Astrocyte (in vitro differentiated cells and primary cell): Measurements from ENCODE around the gene EXOC4. TPM values are rescaled to one million over a fixed set of nuclear protein-coding genes. Genes with fewer than 3 reads are reported as not detected.

ENCODE experiments used
- DNase-seq: peaks from one replicate; pipeline ENCODE4 v3.0.0-alpha.2; 2010; ENCODE audit warnings: low read depth
- FAIRE-seq: peaks from 2 replicates; lab custom pipeline; 2011; peaks lifted over from hg19 to GRCh38; lab: Jason Lieb, UNC
- H2AFZ ChIP-seq: 2 replicates; pipeline ENCODE4 v1.6.0; 2012; ENCODE audit warnings: low read depth, low read length, inconsistent platforms
- H3K27ac ChIP-seq: 2 replicates; pipeline ENCODE4 v1.5.1; 2011; ENCODE audit warnings: low read depth, low read length, inconsistent platforms
- H3K27me3 ChIP-seq: 2 replicates; pipeline ENCODE4 v1.6.0; 2011; ENCODE audit warnings: low read length, inconsistent platforms; ENCODE audit not compliant: insufficient read depth
- H3K36me3 ChIP-seq: 2 replicates; pipeline ENCODE4 v1.5.1; 2011; ENCODE audit warnings: low read length, inconsistent platforms; ENCODE audit not compliant: insufficient read depth
- H3K4me1 ChIP-seq: 2 replicates; pipeline ENCODE4 v1.5.1; 2011; ENCODE audit warnings: low read length, inconsistent platforms; ENCODE audit not compliant: insufficient read depth
- H3K4me2 ChIP-seq: 2 replicates; pipeline ENCODE4 v1.6.0; 2012; ENCODE audit warnings: low read length, inconsistent platforms
- H3K4me3 ChIP-seq: 2 replicates; pipeline ENCODE4 v1.5.1; 2011; ENCODE audit warnings: low read depth, mild to moderate bottlenecking, low read length, inconsistent platforms; ENCODE audit not compliant: insufficient read depth
- H3K79me2 ChIP-seq: 2 replicates; pipeline ENCODE4 v1.6.0; 2012; ENCODE audit warnings: mild to moderate bottlenecking, low read length, inconsistent platforms; ENCODE audit not compliant: insufficient read depth
- H3K9ac ChIP-seq: 2 replicates; pipeline ENCODE4 v1.6.0; 2012; ENCODE audit warnings: mild to moderate bottlenecking, low read length, inconsistent platforms
- H3K9me3 ChIP-seq: 2 replicates; pipeline ENCODE4 v1.5.1; 2012; ENCODE audit warnings: low read depth, mild to moderate bottlenecking, low read length, inconsistent platforms; ENCODE audit not compliant: insufficient read depth
- H4K20me1 ChIP-seq: 2 replicates; pipeline ENCODE4 v1.6.0; 2012; ENCODE audit warnings: low read length, inconsistent platforms; ENCODE audit not compliant: insufficient read depth
- H3K27ac Mint-ChIP-seq: one replicate; pipeline ENCODE4 v1.8.0; 2021; ENCODE audit warnings: mild to moderate bottlenecking, mixed read lengths; ENCODE audit not compliant: unreplicated experiment
- H3K27me3 Mint-ChIP-seq: one replicate; pipeline ENCODE4 v1.8.0; 2021; ENCODE audit warnings: low read depth, mixed read lengths; ENCODE audit not compliant: unreplicated experiment
- H3K36me3 Mint-ChIP-seq: one replicate; pipeline ENCODE4 v1.8.0; 2021; ENCODE audit warnings: low read depth, mixed read lengths; ENCODE audit not compliant: unreplicated experiment
- H3K4me1 Mint-ChIP-seq: one replicate; pipeline ENCODE4 v1.8.0; 2021; ENCODE audit warnings: low read depth, mixed read lengths; ENCODE audit not compliant: unreplicated experiment
- H3K4me3 Mint-ChIP-seq: one replicate; pipeline ENCODE4 v1.8.0; 2021; ENCODE audit warnings: mild to moderate bottlenecking, moderate library complexity, mixed read lengths; ENCODE audit not compliant: unreplicated experiment
- H3K9me3 Mint-ChIP-seq: one replicate; pipeline ENCODE4 v1.8.0; 2021; ENCODE audit warnings: mild to moderate bottlenecking, mixed read lengths; ENCODE audit not compliant: unreplicated experiment
- EZH2 ChIP-seq: IDR thresholded peaks from 2 replicates; pipeline ENCODE4 v1.6.1; 2012; ENCODE audit warnings: mild to moderate bottlenecking, low read length, inconsistent platforms; ENCODE audit not compliant: insufficient read depth
- total RNA-seq: library from RNA; stranded (reverse); gene quantifications from 2 replicates; pipeline ENCODE4 v1.2.1, GENCODE V29; 2021
- TF ChIP-seq, protein P1 (sequence below): IDR thresholded peaks from 2 replicates; pipeline ENCODE4 v1.5.1; 2011; ENCODE audit warnings: low read depth, mild to moderate bottlenecking, inconsistent platforms, low read length, moderate library complexity; ENCODE audit not compliant: insufficient read depth

Gene EXOC4
- total RNA-seq, 1 donor from 2014 or later, result 57.5 TPM

DNA sequence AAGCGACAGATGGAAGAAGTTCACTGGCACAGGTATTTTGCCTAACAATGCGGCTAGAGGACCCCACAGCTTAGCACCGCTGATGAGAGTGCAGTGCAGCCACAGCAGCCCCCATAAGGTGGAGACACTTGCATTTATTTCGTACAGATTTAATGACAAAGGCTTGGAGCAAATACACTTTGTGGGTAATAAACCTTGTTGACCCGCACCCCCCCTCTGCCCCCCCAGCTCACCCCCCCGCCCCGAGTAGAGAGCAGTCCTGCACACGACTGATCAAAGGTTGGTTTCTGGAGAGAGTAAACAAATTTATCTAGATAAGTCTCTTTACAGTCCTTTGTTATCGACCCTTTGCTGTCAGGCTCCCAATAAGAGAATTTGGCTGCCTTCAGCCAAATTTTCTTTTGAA, 777.6 kb downstream of the EXOC4 start:
- Histone ChIP-seq H3K27ac (no peak overlapping the region), H3K4me2 (no peak overlapping the region), H3K9ac (no peak overlapping the region), H4K20me1 (no peaks in the 10 kb centered on the region), H3K4me1 (no peaks in the 10 kb centered on the region), H3K79me2 (no peaks in the 10 kb centered on the region), H3K9me3 (no peaks in the 10 kb centered on the region), H2AFZ (no peak overlapping the region), H3K27me3 (no peaks in the 10 kb centered on the region), H3K36me3 (no peaks in the 10 kb centered on the region), H3K4me3 (no peak overlapping the region)
- H3K27ac Mint-ChIP-seq, result no peak overlapping the region
- H3K36me3 Mint-ChIP-seq, result peaks cover 15% of the 10 kb centered on the region
- DNase-seq (no peak), FAIRE-seq (no peak)
- H3K27me3 Mint-ChIP-seq, result no peaks in the 10 kb centered on the region
- TF ChIP-seq EZH2, result no peak
- TF ChIP-seq, protein P1, sequence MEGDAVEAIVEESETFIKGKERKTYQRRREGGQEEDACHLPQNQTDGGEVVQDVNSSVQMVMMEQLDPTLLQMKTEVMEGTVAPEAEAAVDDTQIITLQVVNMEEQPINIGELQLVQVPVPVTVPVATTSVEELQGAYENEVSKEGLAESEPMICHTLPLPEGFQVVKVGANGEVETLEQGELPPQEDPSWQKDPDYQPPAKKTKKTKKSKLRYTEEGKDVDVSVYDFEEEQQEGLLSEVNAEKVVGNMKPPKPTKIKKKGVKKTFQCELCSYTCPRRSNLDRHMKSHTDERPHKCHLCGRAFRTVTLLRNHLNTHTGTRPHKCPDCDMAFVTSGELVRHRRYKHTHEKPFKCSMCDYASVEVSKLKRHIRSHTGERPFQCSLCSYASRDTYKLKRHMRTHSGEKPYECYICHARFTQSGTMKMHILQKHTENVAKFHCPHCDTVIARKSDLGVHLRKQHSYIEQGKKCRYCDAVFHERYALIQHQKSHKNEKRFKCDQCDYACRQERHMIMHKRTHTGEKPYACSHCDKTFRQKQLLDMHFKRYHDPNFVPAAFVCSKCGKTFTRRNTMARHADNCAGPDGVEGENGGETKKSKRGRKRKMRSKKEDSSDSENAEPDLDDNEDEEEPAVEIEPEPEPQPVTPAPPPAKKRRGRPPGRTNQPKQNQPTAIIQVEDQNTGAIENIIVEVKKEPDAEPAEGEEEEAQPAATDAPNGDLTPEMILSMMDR, result no peak
- no peaks in the 10 kb centered on the region for H3K9me3 Mint-ChIP-seq
- peaks cover 5% of the 10 kb centered on the region for H3K4me1 Mint-ChIP-seq
- no peak overlapping the region for H3K4me3 Mint-ChIP-seq

DNA sequence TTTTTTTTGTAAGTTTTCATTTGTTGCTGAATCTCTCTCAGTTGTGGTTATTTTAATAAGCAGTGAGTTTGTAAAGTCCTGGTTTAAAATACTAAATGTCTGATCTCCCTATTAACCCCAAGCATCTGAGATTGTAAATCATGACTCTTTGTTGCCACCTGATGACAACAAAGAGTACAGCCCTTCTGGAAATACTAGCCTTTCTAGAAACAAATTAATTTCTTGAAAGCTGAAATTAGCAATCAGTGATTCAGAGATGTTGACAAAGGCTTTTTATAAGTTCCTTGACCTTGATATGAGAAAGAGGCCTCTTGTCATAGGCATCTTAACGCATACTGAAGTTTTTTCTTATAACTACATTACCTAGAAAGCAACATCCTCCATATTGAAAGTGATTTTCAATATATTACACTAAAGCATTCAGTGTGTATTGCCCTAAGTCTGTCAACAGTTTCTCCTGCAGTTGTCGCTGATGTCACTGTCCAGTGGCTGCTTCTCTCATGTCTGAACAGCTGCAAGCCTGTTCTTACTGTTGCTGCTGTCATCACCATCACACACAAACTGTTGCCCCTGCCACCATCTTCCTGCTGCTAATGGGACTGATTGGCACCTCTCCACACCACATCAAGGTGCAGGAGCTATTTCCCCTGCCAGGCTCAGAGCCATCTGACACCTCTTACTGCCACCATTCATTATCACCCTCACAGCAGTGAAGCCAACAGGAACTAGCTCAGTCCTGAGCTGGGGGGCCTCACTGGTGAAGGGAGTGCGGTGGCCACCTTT, 779.1 kb downstream of the EXOC4 start:
- FAIRE-seq, result no peak
- H3K27ac Mint-ChIP-seq, result no peak overlapping the region
- H2AFZ ChIP-seq, result no peak overlapping the region
- no peaks in the 10 kb centered on the region for H3K27me3 ChIP-seq
- H3K9ac ChIP-seq, result no peak overlapping the region
- no peaks in the 10 kb centered on the region for H4K20me1 ChIP-seq
- H3K79me2 ChIP-seq, result no peaks in the 10 kb centered on the region
- H3K4me3 ChIP-seq, result no peak overlapping the region
- TF ChIP-seq, protein P1, result peak; percentile 4
- TF ChIP-seq EZH2, result no peak
- H3K36me3 Mint-ChIP-seq, result peaks cover 17% of the 10 kb centered on the region
- H3K27me3 Mint-ChIP-seq, result no peaks in the 10 kb centered on the region
- H3K4me1 ChIP-seq, result no peaks in the 10 kb centered on the region
- H3K9me3 Mint-ChIP-seq, result no peaks in the 10 kb centered on the region
- H3K9me3 ChIP-seq, result no peaks in the 10 kb centered on the region
- no peaks in the 10 kb centered on the region for H3K36me3 ChIP-seq
- H3K27ac ChIP-seq, result no peak overlapping the region
- H3K4me3 Mint-ChIP-seq, result no peak overlapping the region
- no peak overlapping the region for H3K4me2 ChIP-seq
- no peak for DNase-seq
- H3K4me1 Mint-ChIP-seq, result no peaks in the 10 kb centered on the region

DNA sequence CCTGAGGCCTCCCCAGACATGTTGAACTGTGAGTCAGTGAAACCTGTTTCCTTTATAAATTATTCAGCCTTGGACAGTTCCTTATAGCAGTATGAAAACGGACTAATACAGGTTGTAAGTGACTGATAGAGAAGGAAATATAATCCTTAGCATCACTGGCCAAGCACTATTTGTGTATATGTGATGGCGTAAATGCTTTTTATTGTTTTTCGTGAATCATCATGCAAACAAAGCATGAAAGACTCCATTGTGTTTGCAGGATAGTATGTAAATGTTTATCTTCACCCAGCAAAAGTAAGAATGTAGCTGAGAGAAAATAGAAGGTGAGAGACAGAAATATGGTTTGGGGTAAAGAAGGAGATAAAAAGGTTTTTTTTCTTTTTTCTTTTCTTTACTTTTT, 781.8 kb downstream of the EXOC4 start:
- no peak for TF ChIP-seq EZH2
- TF ChIP-seq, protein P1, result no peak
- FAIRE-seq (no peak), DNase-seq (no peak)
- Histone ChIP-seq H2AFZ (no peak overlapping the region), H3K27ac (no peak overlapping the region), H3K9me3 (no peaks in the 10 kb centered on the region), H3K4me2 (no peak overlapping the region), H3K4me3 (no peak overlapping the region), H4K20me1 (peaks cover 3% of the 10 kb centered on the region), H3K9ac (no peak overlapping the region), H3K36me3 (no peaks in the 10 kb centered on the region), H3K27me3 (no peaks in the 10 kb centered on the region), H3K79me2 (no peaks in the 10 kb centered on the region), H3K4me1 (no peaks in the 10 kb centered on the region)
- no peaks in the 10 kb centered on the region for H3K9me3 Mint-ChIP-seq
- no peaks in the 10 kb centered on the region for H3K27me3 Mint-ChIP-seq
- no peaks in the 10 kb centered on the region for H3K4me1 Mint-ChIP-seq
- H3K4me3 Mint-ChIP-seq, result no peak overlapping the region
- H3K27ac Mint-ChIP-seq, result no peak overlapping the region
- peaks cover 8% of the 10 kb centered on the region for H3K36me3 Mint-ChIP-seq
